Measurements from ENCODE around the gene AGBL4.
A peak's percentile ranks its signal among the peaks of the same experiment; 100 is the strongest.

AGBL4 gene

DNA sequence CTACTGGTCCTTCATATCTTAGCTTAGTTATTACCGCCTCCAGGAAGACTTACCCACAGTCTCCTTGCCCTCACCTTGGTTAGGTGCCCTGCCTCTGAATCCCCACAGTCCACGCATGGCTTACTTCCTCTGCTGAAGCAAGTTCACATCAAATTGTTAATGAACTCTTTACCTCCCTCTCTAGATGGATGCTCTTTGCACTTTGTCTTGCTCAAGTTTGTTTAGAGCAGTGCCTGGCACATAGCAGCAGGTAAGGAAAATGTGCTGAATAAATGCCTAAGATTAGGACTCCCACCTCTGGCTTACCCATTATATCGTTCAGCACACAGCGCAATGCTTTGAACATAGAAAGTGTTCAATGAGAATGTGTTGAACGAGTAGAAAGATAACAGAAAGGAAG is 1337.6 kb downstream of the AGBL4 start:
- H3K4me3 ChIP-seq (ENCODE audit: low read length), result no peak overlapping the region
- TF ChIP-seq, protein P1, sequence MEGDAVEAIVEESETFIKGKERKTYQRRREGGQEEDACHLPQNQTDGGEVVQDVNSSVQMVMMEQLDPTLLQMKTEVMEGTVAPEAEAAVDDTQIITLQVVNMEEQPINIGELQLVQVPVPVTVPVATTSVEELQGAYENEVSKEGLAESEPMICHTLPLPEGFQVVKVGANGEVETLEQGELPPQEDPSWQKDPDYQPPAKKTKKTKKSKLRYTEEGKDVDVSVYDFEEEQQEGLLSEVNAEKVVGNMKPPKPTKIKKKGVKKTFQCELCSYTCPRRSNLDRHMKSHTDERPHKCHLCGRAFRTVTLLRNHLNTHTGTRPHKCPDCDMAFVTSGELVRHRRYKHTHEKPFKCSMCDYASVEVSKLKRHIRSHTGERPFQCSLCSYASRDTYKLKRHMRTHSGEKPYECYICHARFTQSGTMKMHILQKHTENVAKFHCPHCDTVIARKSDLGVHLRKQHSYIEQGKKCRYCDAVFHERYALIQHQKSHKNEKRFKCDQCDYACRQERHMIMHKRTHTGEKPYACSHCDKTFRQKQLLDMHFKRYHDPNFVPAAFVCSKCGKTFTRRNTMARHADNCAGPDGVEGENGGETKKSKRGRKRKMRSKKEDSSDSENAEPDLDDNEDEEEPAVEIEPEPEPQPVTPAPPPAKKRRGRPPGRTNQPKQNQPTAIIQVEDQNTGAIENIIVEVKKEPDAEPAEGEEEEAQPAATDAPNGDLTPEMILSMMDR (conservative IDR thresholded peaks at IDR 0.05; ENCODE audit: low read length), result no peak
- DNase-seq (ENCODE audit: low read depth), result no peak

DNA sequence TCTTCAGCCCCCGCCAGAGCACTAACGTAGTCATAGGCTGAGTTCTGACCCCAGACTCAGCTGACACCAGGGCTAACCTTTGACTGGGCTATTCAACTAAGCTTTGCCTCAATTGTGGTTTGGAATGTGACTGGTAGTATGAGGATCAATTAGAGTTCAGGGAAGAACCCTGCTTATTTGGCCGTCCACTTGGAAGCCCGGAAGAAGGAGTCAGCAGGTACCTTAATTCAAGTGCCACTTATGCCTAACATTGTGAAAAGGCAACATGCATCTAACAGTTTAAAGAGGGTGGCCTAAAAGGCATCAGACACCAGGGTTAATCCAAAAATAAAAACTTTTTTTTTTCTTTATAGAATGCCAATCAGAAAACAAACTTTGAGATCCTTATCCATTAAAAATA is 1339.4 kb downstream of the AGBL4 start:
- TF ChIP-seq, protein P1 (conservative IDR thresholded peaks at IDR 0.05; ENCODE audit: low read length), result no peak
- H3K4me3 ChIP-seq (ENCODE audit: low read length), result no peak overlapping the region
- no peak for DNase-seq (ENCODE audit: low read depth)

DNA sequence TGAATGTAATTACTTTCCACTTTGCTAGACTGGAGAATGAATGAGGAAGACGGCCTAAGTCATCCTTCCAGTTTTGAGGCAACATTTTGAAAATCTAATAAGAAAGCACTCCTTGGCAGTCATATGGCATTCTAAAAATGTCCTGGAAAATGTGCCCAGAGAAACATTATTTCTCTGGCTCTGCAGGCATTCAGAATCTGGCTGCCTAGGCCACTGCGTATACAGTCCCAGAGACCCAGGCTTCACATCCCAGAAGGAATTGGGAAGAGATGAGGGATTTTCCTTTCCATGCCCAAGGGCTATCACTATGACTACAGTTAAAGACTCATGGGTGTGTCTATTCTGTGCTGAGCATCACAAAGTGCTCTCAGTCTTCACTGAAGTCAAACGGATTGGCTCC is 1339.9 kb downstream of the AGBL4 start:
- TF ChIP-seq, protein P1 (conservative IDR thresholded peaks at IDR 0.05; ENCODE audit: low read length), result no peak
- no peak for DNase-seq (ENCODE audit: low read depth)
- H3K4me3 ChIP-seq (ENCODE audit: low read length), result no peak overlapping the region

DNA sequence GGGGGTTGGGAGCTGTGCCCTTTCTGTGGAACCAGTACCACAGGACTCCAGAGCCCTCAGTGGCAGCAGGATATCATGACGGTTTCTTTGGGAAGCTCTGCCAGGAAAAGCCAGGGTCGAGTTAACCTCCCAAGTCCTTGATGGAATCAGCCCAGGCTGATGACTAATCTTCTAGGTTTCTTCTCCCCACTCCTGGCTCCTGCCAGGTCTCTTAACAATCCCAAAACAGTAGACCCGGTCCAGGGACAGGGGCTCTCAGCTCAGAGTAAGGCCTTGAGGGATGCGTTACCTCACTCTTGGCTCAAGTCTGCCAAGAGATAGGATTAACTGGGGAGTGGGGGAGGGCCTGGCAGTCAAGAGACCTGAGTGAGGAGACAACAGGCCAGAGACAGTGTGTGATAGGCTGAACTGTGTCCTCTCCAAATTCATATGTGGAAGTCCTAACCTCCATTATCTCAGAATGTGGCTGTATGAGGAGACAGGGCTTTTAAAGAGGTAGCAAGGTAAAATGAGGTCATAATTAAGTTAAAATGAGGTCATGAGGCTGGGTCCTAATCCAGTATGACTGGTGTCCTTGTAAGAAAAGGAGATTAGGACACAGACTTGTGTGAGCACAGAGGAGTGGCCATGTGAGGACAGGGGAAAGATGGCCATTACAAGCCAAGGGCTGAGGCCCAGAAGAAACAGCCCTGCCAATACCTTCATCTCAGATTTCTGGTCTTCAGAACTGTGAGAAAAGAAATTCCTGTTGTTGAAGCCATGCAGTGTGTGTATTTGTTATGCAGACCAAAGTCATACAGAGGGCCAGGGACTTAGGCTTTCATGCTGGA is 1342.1 kb downstream of the AGBL4 start:
- TF ChIP-seq, protein P1 (conservative IDR thresholded peaks at IDR 0.05; ENCODE audit: low read length), result no peak
- DNase-seq (ENCODE audit: low read depth), result peak; percentile 6
- no peak overlapping the region for H3K4me3 ChIP-seq (ENCODE audit: low read length)

DNA sequence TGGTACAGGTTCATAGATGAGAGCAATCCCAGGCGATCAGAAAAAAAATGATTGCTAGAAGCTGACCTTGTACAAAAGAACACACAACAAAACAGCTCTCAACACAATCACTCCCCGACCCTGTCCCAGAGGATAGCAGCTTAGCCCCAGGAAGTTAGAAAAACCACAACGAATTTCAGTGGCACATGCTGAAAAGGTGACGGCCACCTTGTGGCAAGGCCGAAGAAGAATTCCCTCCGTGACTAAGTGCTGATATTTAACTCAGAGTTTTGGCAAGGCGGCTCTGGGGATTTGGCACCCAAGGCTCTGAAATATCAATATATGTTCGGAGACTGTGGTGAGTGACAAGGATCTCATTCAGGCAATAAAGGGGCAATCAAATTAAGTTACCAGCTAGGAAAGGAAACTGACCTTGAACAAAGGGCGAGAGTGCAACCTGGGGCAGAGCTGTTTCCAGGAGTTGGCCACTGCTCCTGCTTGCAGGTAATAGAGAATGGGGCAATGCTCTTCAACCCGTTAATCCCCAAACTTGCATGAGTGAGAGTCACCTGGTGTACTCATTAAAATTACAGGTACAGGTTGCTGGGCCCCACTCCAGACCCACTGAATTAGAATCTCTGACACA is 1343.2 kb downstream of the AGBL4 start:
- TF ChIP-seq, protein P1 (conservative IDR thresholded peaks at IDR 0.05; ENCODE audit: low read length), result no peak
- DNase-seq (ENCODE audit: low read depth), result no peak
- H3K4me3 ChIP-seq (ENCODE audit: low read length), result no peak overlapping the region

DNA sequence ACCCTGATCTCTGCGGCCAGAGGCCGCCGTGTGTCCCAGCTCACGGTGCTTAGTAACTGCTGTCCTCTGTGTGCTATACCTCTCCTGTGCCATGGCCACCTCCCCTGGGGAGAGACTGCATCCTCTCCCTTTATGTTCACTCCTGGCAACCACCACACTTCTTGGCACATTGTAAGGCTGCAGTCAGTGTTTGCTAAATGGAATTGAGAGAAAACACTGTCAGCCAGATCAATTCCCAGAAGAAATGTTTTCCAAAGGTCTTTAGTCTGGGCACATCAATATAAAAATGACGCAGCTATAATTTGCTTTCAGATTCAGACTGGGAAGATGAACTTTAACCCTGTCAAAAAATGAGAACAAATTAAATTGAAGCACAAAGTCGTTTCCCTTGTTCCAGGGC is 1343.9 kb downstream of the AGBL4 start:
- H3K4me3 ChIP-seq (ENCODE audit: low read length), result no peak overlapping the region
- DNase-seq (ENCODE audit: low read depth), result no peak
- TF ChIP-seq, protein P1 (conservative IDR thresholded peaks at IDR 0.05; ENCODE audit: low read length), result no peak
